ENCODE results near the gene SPSB4. TPM values are rescaled to one million over a fixed set of nuclear protein-coding genes. Genes with fewer than 3 reads are reported as not detected.

The SPSB4 gene
- total and polyA plus RNA-seq, 4 experiments from 2014 or later = not detected

DNA sequence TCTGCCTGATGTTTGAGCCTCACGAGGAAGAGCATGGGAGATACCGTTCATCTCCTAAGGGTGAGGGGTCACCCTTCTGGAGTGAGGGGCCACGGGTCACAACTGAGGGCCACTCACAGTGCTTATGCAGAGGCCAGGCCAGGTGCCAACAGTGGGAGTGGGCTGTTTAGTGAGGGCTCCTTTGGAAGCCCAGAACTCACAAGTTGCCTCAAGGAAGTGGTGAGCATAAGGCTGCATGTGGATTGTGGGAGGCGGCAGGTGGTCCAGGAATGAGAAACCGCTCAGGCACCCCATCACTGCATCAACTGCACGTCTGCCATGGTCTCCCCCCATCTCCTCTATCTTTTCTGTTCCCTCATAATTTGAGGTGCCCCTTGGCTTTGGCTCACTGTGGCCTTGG lies 26.5 kb downstream of the SPSB4 start:
- ChIA-PET CTCF (ENCODE audit: partially characterized antibody) (no interaction called here), POLR2A (ENCODE audit: partially characterized antibody) (no interaction called here)
- Mint-ChIP-seq H3K4me3 (peak overlapping the region in 2 of 8 donors; percentile 25 to 41), H3K27me3 (peaks cover 2 to 8% of the 10 kb centered on the region in 2 donors), H3K27ac (peak overlapping the region in 1 of 7 donors; percentile 57), H3K9me3 (no peaks in the 10 kb centered on the region), H3K4me1 (peaks cover 0 to 4% (median 3%) of the 10 kb centered on the region in 4 donors), H3K36me3 (no peaks in the 10 kb centered on the region)
- no peak for DNase-seq
- intact Hi-C loops (cut with micrococcal nuclease) = no loop called here
- H3K4me3 ChIP-seq (ENCODE audit: low read length in 2 of 2) = no peak overlapping the region
- H3K9me3 ChIP-seq (ENCODE audit: control insufficient read depth in 1 of 2, low read length in 2 of 2) = no peaks in the 10 kb centered on the region
- no peaks in the 10 kb centered on the region for H3K27me3 ChIP-seq (ENCODE audit: insufficient read depth, low read length)
- no peaks in the 10 kb centered on the region for H3K36me3 ChIP-seq (ENCODE audit: insufficient read depth, low read length)
- H3K4me1 ChIP-seq (ENCODE audit: insufficient read depth, low read length) = no peaks in the 10 kb centered on the region
- no peak overlapping the region for H3K27ac ChIP-seq (ENCODE audit: low read depth, low read length)

DNA sequence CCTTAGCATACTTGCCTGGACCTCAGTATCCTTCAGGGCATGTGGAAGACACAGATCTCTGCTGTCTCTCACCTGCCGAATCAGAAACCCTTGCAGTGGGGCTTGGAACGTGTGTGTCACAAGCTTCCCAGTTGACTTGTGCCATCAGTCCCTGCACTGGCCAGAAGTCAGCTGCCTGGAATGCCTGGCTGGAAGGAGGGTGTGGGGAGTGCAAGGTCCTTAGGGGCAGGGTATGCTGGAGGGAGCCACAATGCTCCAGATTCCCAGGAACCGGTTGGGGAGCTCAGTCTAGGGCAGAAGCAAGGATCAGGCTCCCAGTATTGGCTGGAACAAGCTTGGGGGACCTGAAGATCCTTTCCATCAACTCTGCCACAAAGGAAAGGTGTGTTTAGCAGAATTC lies 27.1 kb downstream of the SPSB4 start:
- H3K27ac ChIP-seq (ENCODE audit: low read depth, low read length) = no peak overlapping the region
- DNase-seq = no peak
- no peaks in the 10 kb centered on the region for H3K36me3 ChIP-seq (ENCODE audit: insufficient read depth, low read length)
- CTCF ChIA-PET (ENCODE audit: partially characterized antibody) = interaction anchor here (0.9 kb wide), 1 partner anchor 114 kb away, joined by 4 read pairs; no protein-coding TSS in a partner anchor
- no peak overlapping the region for H3K4me3 Mint-ChIP-seq
- no peak overlapping the region for H3K27ac Mint-ChIP-seq
- no peaks in the 10 kb centered on the region for H3K27me3 ChIP-seq (ENCODE audit: insufficient read depth, low read length)
- no peaks in the 10 kb centered on the region for H3K4me1 ChIP-seq (ENCODE audit: insufficient read depth, low read length)
- POLR2A ChIA-PET (ENCODE audit: partially characterized antibody) = no interaction called here
- H3K9me3 ChIP-seq (ENCODE audit: control insufficient read depth in 1 of 2, low read length in 2 of 2) = no peaks in the 10 kb centered on the region
- peaks cover 0 to 4% (median 2%) of the 10 kb centered on the region in 4 donors for H3K4me1 Mint-ChIP-seq
- intact Hi-C loops (cut with micrococcal nuclease) = no loop called here
- no peaks in the 10 kb centered on the region for H3K36me3 Mint-ChIP-seq
- peaks cover 2 to 8% of the 10 kb centered on the region in 2 donors for H3K27me3 Mint-ChIP-seq
- H3K4me3 ChIP-seq (ENCODE audit: low read length in 2 of 2) = no peak overlapping the region
- no peaks in the 10 kb centered on the region for H3K9me3 Mint-ChIP-seq

DNA sequence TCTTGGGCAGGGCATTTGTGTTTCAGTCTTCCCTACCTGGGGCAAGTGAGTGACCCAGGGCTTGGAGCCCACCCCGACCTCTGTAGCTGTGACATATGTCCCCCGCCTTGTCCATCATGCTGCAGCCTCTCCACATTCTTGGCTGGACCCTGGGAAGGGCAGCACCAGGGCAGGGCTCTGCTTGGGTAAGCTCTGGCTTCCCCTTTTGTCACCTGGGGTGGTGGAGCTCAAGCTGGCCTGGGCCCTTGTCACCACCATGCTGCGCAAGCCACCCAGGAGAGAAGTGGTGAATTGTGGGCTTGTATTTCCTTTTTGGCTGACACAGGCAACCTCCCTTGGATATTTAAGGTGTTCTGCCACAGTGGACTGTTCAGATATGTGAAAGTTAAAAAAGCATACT lies 29.3 kb downstream of the SPSB4 start:
- Mint-ChIP-seq H3K36me3 (no peaks in the 10 kb centered on the region), H3K4me3 (no peak overlapping the region), H3K27me3 (peaks cover 6 to 8% of the 10 kb centered on the region in 2 donors), H3K4me1 (peaks cover 0 to 4% (median 2%) of the 10 kb centered on the region in 4 donors), H3K27ac (peak overlapping the region in 1 of 7 donors; percentile 64), H3K9me3 (peaks cover 0 to 2% (median 0%) of the 10 kb centered on the region in 8 donors)
- Histone ChIP-seq H3K27me3 (ENCODE audit: insufficient read depth, low read length) (no peaks in the 10 kb centered on the region), H3K9me3 (ENCODE audit: control insufficient read depth in 1 of 2, low read length in 2 of 2) (no peaks in the 10 kb centered on the region), H3K27ac (ENCODE audit: low read depth, low read length) (no peak overlapping the region), H3K4me1 (ENCODE audit: insufficient read depth, low read length) (no peaks in the 10 kb centered on the region), H3K36me3 (ENCODE audit: insufficient read depth, low read length) (no peaks in the 10 kb centered on the region), H3K4me3 (ENCODE audit: low read length in 2 of 2) (no peak overlapping the region)
- ChIA-PET POLR2A (ENCODE audit: partially characterized antibody) (no interaction called here), CTCF (ENCODE audit: partially characterized antibody) (no interaction called here)
- DNase-seq = no peak
- intact Hi-C loops (cut with micrococcal nuclease) = no loop called here

DNA sequence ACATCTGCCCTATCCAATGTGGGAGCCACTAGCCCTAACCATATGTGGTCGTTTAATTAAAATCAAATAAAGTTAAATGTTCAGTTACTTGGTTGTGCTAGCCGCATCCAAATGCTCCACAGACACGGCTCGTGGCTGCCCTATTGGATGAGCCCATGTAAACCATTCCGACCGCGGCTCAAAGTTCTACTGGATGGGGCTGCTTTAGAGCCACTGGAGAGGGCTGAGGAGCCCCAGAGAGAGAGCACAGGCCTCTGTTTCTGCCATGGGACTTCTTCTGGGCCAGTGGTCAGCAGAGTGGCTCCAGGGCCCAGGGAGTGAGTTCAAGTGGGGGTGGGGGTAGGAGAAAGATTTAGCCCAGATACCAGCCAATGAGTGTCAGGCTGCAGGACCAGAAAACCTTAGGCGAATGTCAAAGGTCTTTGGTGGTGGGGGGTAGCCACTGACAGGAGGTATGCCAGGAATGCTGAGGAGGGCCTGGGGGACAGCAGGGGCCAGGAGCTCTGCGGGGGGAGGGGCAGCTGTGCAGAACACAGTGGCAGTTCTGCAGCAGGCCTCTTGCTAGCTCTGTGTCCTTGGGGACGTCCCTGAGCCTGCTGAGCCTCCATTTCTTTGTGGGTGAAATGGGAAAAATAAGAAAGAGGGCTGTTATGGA lies 30.1 kb downstream of the SPSB4 start:
- Mint-ChIP-seq H3K36me3 (no peaks in the 10 kb centered on the region), H3K27ac (no peak overlapping the region), H3K9me3 (peaks cover 0 to 2% (median 0%) of the 10 kb centered on the region in 8 donors), H3K27me3 (peaks cover 4% of the 10 kb centered on the region in 2 donors), H3K4me3 (no peak overlapping the region), H3K4me1 (peaks cover 0 to 4% (median 2%) of the 10 kb centered on the region in 4 donors)
- H3K27ac ChIP-seq (ENCODE audit: low read depth, low read length) = no peak overlapping the region
- ChIA-PET POLR2A (ENCODE audit: partially characterized antibody) (no interaction called here), CTCF (ENCODE audit: partially characterized antibody) (no interaction called here)
- no peaks in the 10 kb centered on the region for H3K36me3 ChIP-seq (ENCODE audit: insufficient read depth, low read length)
- H3K27me3 ChIP-seq (ENCODE audit: insufficient read depth, low read length) = no peaks in the 10 kb centered on the region
- no peaks in the 10 kb centered on the region for H3K4me1 ChIP-seq (ENCODE audit: insufficient read depth, low read length)
- no peak overlapping the region for H3K4me3 ChIP-seq (ENCODE audit: low read length in 2 of 2)
- intact Hi-C loops (cut with micrococcal nuclease) = no loop called here
- H3K9me3 ChIP-seq (ENCODE audit: control insufficient read depth in 1 of 2, low read length in 2 of 2) = no peaks in the 10 kb centered on the region
- DNase-seq = no peak

DNA sequence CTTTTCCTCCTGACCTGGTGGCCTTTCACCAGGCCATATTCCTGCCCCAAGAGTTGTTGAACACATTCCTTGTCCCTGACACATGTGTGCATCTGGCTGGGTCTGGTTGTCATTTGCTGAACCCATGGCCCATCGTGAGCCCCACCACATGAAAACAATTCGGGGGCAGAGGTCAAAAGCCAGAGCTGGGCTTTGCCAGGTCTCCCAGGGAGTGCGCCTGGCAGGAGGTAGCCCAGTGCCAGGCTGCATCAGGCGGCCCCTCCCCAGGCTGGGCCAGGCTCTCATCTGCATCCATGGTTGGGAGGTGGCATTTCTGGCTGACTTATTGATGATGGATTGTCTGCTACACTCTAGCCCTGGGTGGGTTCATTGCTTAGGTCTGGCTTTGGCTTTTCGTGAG lies 30.9 kb downstream of the SPSB4 start:
- ChIA-PET CTCF (ENCODE audit: partially characterized antibody) (no interaction called here), POLR2A (ENCODE audit: partially characterized antibody) (no interaction called here)
- intact Hi-C loops (cut with micrococcal nuclease) = no loop called here
- DNase-seq = no peak
- Mint-ChIP-seq H3K9me3 (peaks cover 0 to 2% (median 0%) of the 10 kb centered on the region in 8 donors), H3K27me3 (peaks cover 4 to 5% of the 10 kb centered on the region in 2 donors), H3K4me1 (peaks cover 0 to 4% (median 2%) of the 10 kb centered on the region in 4 donors), H3K27ac (no peak overlapping the region), H3K36me3 (no peaks in the 10 kb centered on the region), H3K4me3 (no peak overlapping the region)
- H3K4me3 ChIP-seq (ENCODE audit: low read length in 2 of 2) = no peak overlapping the region
- no peak overlapping the region for H3K27ac ChIP-seq (ENCODE audit: low read depth, low read length)
- no peaks in the 10 kb centered on the region for H3K9me3 ChIP-seq (ENCODE audit: control insufficient read depth in 1 of 2, low read length in 2 of 2)
- H3K4me1 ChIP-seq (ENCODE audit: insufficient read depth, low read length) = no peaks in the 10 kb centered on the region
- no peaks in the 10 kb centered on the region for H3K27me3 ChIP-seq (ENCODE audit: insufficient read depth, low read length)
- no peaks in the 10 kb centered on the region for H3K36me3 ChIP-seq (ENCODE audit: insufficient read depth, low read length)

DNA sequence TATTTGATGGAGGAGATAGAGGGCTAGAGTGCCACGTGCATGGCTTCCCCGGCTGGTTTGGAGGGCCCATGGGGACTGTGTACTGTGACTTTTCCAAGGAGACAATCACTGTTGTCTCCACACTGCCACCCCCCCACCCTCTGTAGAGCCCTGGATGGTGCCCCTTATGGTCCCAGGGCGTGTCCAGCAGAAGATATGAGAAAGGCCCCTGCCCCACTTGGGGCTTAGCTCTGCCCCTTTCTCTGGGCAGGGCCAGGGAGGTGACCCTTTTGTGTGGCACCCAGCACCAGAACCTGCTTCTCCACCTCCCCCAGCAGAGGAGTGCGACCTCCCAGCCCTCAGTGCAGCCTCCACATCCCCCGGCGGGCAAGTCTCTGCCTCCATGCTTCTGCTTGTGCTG lies 32.1 kb downstream of the SPSB4 start:
- Histone ChIP-seq H3K4me3 (ENCODE audit: low read length in 2 of 2) (no peak overlapping the region), H3K4me1 (ENCODE audit: insufficient read depth, low read length) (no peaks in the 10 kb centered on the region), H3K9me3 (ENCODE audit: control insufficient read depth in 1 of 2, low read length in 2 of 2) (no peaks in the 10 kb centered on the region), H3K27ac (ENCODE audit: low read depth, low read length) (no peak overlapping the region), H3K27me3 (ENCODE audit: insufficient read depth, low read length) (no peaks in the 10 kb centered on the region), H3K36me3 (ENCODE audit: insufficient read depth, low read length) (no peaks in the 10 kb centered on the region)
- ChIA-PET CTCF (ENCODE audit: partially characterized antibody) (no interaction called here), POLR2A (ENCODE audit: partially characterized antibody) (no interaction called here)
- DNase-seq = no peak
- Mint-ChIP-seq H3K27ac (no peak overlapping the region), H3K36me3 (no peaks in the 10 kb centered on the region), H3K27me3 (peaks cover 3 to 4% of the 10 kb centered on the region in 2 donors), H3K4me3 (no peak overlapping the region), H3K9me3 (peaks cover 0 to 2% (median 0%) of the 10 kb centered on the region in 8 donors), H3K4me1 (no peaks in the 10 kb centered on the region)
- intact Hi-C loops (cut with micrococcal nuclease) = no loop called here

DNA sequence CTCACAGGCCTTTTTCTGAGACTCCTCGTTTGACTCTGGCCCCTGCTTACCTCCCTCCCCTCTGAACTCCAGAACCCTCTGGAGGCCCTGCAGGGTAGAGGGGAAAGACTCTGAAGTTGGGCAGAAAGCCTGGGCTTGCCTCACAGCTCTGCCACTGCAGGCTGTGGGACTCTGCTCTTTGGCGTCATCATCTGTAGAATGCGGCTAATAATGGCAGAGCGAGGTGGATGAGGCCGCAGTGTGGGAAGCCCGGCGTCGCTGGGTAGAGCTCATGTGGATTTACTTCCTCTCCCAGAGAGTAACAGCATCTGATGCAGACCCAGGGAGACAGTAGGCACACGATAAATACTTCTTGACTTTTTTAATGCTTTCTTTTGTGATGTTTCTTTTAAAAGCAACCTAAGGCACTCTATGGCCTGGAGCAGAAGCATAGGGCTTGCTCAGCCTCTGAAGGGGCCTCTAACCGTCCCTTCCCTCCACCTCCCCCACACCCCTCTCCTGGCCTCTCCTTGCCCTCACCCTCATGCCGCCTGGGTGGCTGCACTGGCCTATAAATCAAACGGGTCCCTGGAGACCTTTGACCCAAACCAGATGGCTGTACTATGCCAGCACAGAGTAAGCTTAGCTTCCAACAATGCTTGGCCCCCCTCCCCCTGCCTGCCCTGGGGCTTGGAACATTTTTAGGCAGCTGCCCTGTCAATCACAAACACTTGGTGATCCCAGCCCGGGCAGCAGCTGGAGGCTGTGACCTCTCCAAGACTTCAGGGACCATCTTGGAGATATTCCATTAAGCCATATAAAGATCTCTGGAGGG lies 32.9 kb downstream of the SPSB4 start:
- ChIA-PET POLR2A (ENCODE audit: partially characterized antibody) (no interaction called here), CTCF (ENCODE audit: partially characterized antibody) (no interaction called here)
- H3K27ac Mint-ChIP-seq = no peak overlapping the region
- intact Hi-C loops (cut with micrococcal nuclease) = no loop called here
- no peaks in the 10 kb centered on the region for H3K4me1 ChIP-seq (ENCODE audit: insufficient read depth, low read length)
- H3K27me3 Mint-ChIP-seq = peaks cover 3 to 5% of the 10 kb centered on the region in 2 donors
- H3K9me3 ChIP-seq (ENCODE audit: control insufficient read depth in 1 of 2, low read length in 2 of 2) = no peaks in the 10 kb centered on the region
- no peaks in the 10 kb centered on the region for H3K36me3 ChIP-seq (ENCODE audit: insufficient read depth, low read length)
- no peaks in the 10 kb centered on the region for H3K36me3 Mint-ChIP-seq
- no peaks in the 10 kb centered on the region for H3K27me3 ChIP-seq (ENCODE audit: insufficient read depth, low read length)
- no peak for DNase-seq
- H3K4me3 ChIP-seq (ENCODE audit: low read length in 2 of 2) = no peak overlapping the region
- no peak overlapping the region for H3K27ac ChIP-seq (ENCODE audit: low read depth, low read length)
- peaks cover 0 to 2% (median 0%) of the 10 kb centered on the region in 8 donors for H3K9me3 Mint-ChIP-seq
- no peaks in the 10 kb centered on the region for H3K4me1 Mint-ChIP-seq
- no peak overlapping the region for H3K4me3 Mint-ChIP-seq
